ENCODE measurements around the gene MTMR3.

The MTMR3 gene

GRCh38 chr22:29846290-29846689 lies 36.7 kb upstream of the MTMR3 start:
- TF ChIP-seq REST (IDR thresholded peaks at IDR 0.05; ENCODE audit: insufficient read depth in 1 of 2, low read depth in 2 of 2, low read length in 2 of 2) (no peak), SIN3A (IDR thresholded peaks at IDR 0.05; ENCODE audit: borderline replicate concordance, insufficient read depth, low read length) (no peak), POLR2AphosphoS5 (IDR thresholded peaks at IDR 0.05; ENCODE audit: low read depth, low read length) (no peak), TAF1 (IDR thresholded peaks at IDR 0.05; ENCODE audit: borderline replicate concordance, insufficient read depth, low read length) (no peak), FOXP2 (optimal IDR thresholded peaks at IDR 0.05; ENCODE audit: borderline replicate concordance, extremely low read depth, extremely low read length, insufficient read depth) (no peak)

- TF ChIP-seq REST (IDR thresholded peaks at IDR 0.05; ENCODE audit: insufficient read depth in 1 of 2, low read depth in 2 of 2, low read length in 2 of 2): no peak
- TF ChIP-seq TAF1 (IDR thresholded peaks at IDR 0.05; ENCODE audit: borderline replicate concordance, insufficient read depth, low read length): no peak
- no peak for TF ChIP-seq FOXP2 (optimal IDR thresholded peaks at IDR 0.05; ENCODE audit: borderline replicate concordance, extremely low read depth, extremely low read length, insufficient read depth)
- no peak for TF ChIP-seq SIN3A (IDR thresholded peaks at IDR 0.05; ENCODE audit: borderline replicate concordance, insufficient read depth, low read length)
- no peak for TF ChIP-seq POLR2AphosphoS5 (IDR thresholded peaks at IDR 0.05; ENCODE audit: low read depth, low read length)
Observed at GRCh38 chr22:29848111-29848510, 34.9 kb upstream of the MTMR3 start.

- no peak for TF ChIP-seq POLR2AphosphoS5 (IDR thresholded peaks at IDR 0.05; ENCODE audit: low read depth, low read length)
- TF ChIP-seq REST (IDR thresholded peaks at IDR 0.05; ENCODE audit: insufficient read depth in 1 of 2, low read depth in 2 of 2, low read length in 2 of 2): no peak
- TF ChIP-seq FOXP2 (optimal IDR thresholded peaks at IDR 0.05; ENCODE audit: borderline replicate concordance, extremely low read depth, extremely low read length, insufficient read depth): no peak
- TF ChIP-seq TAF1 (IDR thresholded peaks at IDR 0.05; ENCODE audit: borderline replicate concordance, insufficient read depth, low read length): no peak
- TF ChIP-seq SIN3A (IDR thresholded peaks at IDR 0.05; ENCODE audit: borderline replicate concordance, insufficient read depth, low read length): no peak
Observed at GRCh38 chr22:29854432-29854831, 28.5 kb upstream of the MTMR3 start.

- no peak for TF ChIP-seq POLR2AphosphoS5 (IDR thresholded peaks at IDR 0.05; ENCODE audit: low read depth, low read length)
- no peak for TF ChIP-seq REST (IDR thresholded peaks at IDR 0.05; ENCODE audit: insufficient read depth in 1 of 2, low read depth in 2 of 2, low read length in 2 of 2)
- no peak for TF ChIP-seq SIN3A (IDR thresholded peaks at IDR 0.05; ENCODE audit: borderline replicate concordance, insufficient read depth, low read length)
- TF ChIP-seq FOXP2 (optimal IDR thresholded peaks at IDR 0.05; ENCODE audit: borderline replicate concordance, extremely low read depth, extremely low read length, insufficient read depth): no peak
- TF ChIP-seq TAF1 (IDR thresholded peaks at IDR 0.05; ENCODE audit: borderline replicate concordance, insufficient read depth, low read length): no peak
Observed at GRCh38 chr22:29855611-29856181, 27.3 kb upstream of the MTMR3 start.

Data from PFSK-1 (cell line).